ENCODE data around the gene OSCP1. TPM values are rescaled to one million over a fixed set of nuclear protein-coding genes. Genes with fewer than 3 reads are reported as not detected.

The OSCP1 gene
- total RNA-seq, 1 donor from 2014 or later, result 21.0 TPM

DNA sequence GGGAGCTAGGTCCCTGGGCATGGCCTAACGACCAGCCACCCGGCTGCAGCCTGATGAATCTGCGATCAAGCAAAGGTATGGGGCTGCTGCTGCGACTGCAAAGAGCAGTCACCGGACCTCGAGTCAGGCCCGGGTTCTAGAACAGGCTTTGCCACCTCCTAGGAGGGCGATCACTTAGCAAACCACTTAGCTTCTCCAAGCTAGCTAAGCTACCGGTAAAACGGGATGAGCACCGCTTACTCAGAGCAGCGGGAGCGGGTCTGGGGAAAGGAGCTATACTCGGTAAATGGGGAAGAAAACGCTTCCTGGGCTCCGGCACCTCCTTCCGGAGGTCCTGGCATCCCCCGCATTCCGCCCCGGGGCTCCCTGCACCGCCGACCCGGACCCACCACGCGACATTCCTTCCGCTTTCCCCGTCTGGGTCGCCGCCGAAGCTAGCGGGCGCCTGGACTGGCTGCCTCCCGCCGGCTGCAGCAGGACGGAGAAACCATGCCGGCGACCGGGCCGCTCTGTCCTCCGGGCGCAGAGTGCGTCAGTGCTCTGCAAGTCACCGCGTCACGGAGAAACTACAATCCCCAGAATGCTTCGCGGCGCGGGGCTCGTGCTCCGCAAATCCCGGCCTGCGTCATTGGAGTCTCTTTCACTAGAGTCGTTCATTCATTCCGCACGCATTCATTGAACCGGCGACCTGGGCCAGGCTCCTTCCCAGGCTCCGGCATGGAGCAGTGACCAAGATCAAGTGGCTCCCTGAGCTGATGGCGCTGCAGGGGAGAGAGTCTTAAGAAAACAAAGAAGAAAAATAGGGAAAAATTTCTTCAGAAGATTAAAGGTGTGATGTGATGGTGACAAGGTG, 52.6 kb downstream of the OSCP1 start, which contains the start of gene LSM10:
LSM10 (minus strand) TSS at position 531 of the 853 bp plus-strand sequence. CDS start 3,779 bp downstream, outside the sequence.
- Mint-ChIP-seq H3K27me3 (no peaks in the 10 kb centered on the region), H3K27ac (peak within 1 kb of the TSS; percentile 96), H3K4me1 (ENCODE audit: low read depth) (peaks cover 20% of the 10 kb centered on the region), H3K9me3 (ENCODE audit: low read depth) (no peaks in the 10 kb centered on the region), H3K4me3 (ENCODE audit: low read depth) (peak within 1 kb of the TSS; percentile 88), H3K36me3 (ENCODE audit: insufficient read depth) (no peaks in the 10 kb centered on the region)
- TF ChIP-seq, protein P1, sequence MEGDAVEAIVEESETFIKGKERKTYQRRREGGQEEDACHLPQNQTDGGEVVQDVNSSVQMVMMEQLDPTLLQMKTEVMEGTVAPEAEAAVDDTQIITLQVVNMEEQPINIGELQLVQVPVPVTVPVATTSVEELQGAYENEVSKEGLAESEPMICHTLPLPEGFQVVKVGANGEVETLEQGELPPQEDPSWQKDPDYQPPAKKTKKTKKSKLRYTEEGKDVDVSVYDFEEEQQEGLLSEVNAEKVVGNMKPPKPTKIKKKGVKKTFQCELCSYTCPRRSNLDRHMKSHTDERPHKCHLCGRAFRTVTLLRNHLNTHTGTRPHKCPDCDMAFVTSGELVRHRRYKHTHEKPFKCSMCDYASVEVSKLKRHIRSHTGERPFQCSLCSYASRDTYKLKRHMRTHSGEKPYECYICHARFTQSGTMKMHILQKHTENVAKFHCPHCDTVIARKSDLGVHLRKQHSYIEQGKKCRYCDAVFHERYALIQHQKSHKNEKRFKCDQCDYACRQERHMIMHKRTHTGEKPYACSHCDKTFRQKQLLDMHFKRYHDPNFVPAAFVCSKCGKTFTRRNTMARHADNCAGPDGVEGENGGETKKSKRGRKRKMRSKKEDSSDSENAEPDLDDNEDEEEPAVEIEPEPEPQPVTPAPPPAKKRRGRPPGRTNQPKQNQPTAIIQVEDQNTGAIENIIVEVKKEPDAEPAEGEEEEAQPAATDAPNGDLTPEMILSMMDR (IDR thresholded peaks at IDR 0.05; ENCODE audit: unreplicated experiment), result no peak
- DNase-seq (ENCODE audit: low spot score, unreplicated experiment), result peak; percentile 83

DNA sequence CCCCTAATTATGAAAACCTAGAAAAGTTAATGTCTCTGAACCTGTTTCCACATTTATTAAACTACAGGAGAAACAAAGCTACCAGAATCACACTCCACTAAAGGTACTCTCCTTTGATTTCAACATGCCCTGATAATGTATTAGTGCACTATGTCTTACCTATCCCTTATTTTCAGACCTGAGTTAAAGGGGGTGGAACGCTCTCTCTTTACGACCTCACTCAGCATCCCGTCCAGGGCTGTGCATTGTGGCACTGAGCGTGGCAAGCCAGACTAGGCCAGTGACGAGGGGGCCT, 53.2 kb downstream of the OSCP1 start:
- Mint-ChIP-seq H3K4me1 (ENCODE audit: low read depth) (peaks cover 18% of the 10 kb centered on the region), H3K9me3 (ENCODE audit: low read depth) (no peaks in the 10 kb centered on the region), H3K27me3 (no peaks in the 10 kb centered on the region), H3K4me3 (ENCODE audit: low read depth) (peak overlapping the region; percentile 88), H3K27ac (peak overlapping the region; percentile 96), H3K36me3 (ENCODE audit: insufficient read depth) (peaks cover 2% of the 10 kb centered on the region)
- no peak for DNase-seq (ENCODE audit: low spot score, unreplicated experiment)
- TF ChIP-seq, protein P1 (IDR thresholded peaks at IDR 0.05; ENCODE audit: unreplicated experiment), result no peak

DNA sequence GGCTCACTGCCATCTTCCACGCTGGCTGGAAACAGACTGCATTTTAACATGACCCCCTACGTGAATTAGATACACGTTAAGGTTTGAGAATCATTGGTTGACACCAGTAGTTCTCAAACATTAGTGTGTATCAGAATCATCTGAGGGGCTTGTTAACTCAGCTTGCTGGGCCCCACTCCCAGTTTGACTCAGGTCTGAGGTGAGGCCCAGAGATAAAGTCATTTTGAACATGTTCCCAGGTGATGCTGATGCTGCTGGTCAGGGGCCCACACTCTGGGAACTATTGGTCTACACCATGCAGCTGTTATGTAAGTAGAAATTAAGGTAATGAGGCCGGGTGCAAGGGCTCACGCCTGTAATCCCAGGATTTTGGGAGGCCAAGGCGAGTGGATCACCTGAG, 53.9 kb downstream of the OSCP1 start:
- peak overlapping the region; percentile 88 for H3K4me3 Mint-ChIP-seq (ENCODE audit: low read depth)
- H3K27ac Mint-ChIP-seq, result peak overlapping the region; percentile 69
- no peaks in the 10 kb centered on the region for H3K27me3 Mint-ChIP-seq
- H3K9me3 Mint-ChIP-seq (ENCODE audit: low read depth), result no peaks in the 10 kb centered on the region
- no peak for DNase-seq (ENCODE audit: low spot score, unreplicated experiment)
- peaks cover 18% of the 10 kb centered on the region for H3K4me1 Mint-ChIP-seq (ENCODE audit: low read depth)
- peaks cover 2% of the 10 kb centered on the region for H3K36me3 Mint-ChIP-seq (ENCODE audit: insufficient read depth)
- TF ChIP-seq, protein P1 (IDR thresholded peaks at IDR 0.05; ENCODE audit: unreplicated experiment), result no peak

DNA sequence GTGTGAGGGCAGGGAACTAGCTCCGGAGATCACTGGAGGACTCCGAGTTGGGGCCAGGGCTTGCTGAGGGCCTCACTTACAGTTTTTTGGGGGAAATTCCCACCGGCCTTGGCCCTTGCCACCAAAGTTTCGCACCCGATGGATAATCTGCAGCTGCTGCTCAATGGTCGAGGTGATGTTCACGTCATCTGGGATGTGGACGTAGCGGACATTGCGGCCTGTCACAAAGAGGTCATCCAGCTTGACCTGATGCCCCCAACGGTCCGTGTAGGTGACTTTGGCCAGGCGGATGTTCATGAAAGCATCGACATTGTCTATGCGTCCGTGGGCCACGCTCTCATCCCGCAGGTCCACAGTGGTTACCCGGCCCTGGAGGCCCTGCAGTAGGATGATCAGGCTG, 56.6 kb downstream of the OSCP1 start:
- Mint-ChIP-seq H3K9me3 (ENCODE audit: low read depth) (no peaks in the 10 kb centered on the region), H3K27ac (no peak overlapping the region), H3K27me3 (no peaks in the 10 kb centered on the region), H3K36me3 (ENCODE audit: insufficient read depth) (peaks cover 2% of the 10 kb centered on the region), H3K4me1 (ENCODE audit: low read depth) (peaks cover 11% of the 10 kb centered on the region), H3K4me3 (ENCODE audit: low read depth) (no peak overlapping the region)
- DNase-seq (ENCODE audit: low spot score, unreplicated experiment), result no peak
- TF ChIP-seq, protein P1 (IDR thresholded peaks at IDR 0.05; ENCODE audit: unreplicated experiment), result no peak

DNA sequence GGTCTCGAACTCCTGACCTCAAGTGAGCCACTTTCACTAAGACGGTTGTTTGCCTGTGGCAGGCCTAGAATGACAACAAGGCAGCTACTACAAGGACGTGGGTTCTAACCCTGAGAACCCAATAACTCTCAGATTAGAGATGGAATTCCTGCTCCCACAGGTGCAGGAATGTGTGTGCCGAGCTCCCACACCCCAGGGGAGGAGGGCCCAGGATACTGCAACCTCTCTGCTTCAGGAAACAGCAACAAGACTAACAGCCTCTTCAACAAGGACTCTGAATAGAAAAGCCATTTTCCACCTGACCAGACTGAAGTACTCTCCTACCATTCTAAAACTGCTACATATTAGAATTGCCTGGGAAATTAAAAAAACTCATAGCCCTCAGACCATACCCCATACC, 57.4 kb downstream of the OSCP1 start:
- Mint-ChIP-seq H3K4me1 (ENCODE audit: low read depth) (peaks cover 8% of the 10 kb centered on the region), H3K9me3 (ENCODE audit: low read depth) (no peaks in the 10 kb centered on the region), H3K27me3 (no peaks in the 10 kb centered on the region), H3K27ac (no peak overlapping the region), H3K4me3 (ENCODE audit: low read depth) (no peak overlapping the region), H3K36me3 (ENCODE audit: insufficient read depth) (peaks cover 2% of the 10 kb centered on the region)
- no peak for DNase-seq (ENCODE audit: low spot score, unreplicated experiment)
- TF ChIP-seq, protein P1 (IDR thresholded peaks at IDR 0.05; ENCODE audit: unreplicated experiment), result no peak

All from progenitor cell of endocrine pancreas (in vitro differentiated cells).